Hematopoietic multipotent progenitor cell treated with erythropoietin and hydrocortisone succinate and interleukin-3 and kit ligand, for 17 days (in vitro differentiated cells): ENCODE measurements around the gene LPA.
"Not testable (repeated sequence)": the region's sequence is repeated elsewhere in the genome, so short reads cannot be mapped to it uniquely, and the experiment has no call there.

Experiments
- DNase-seq: peaks from one replicate; pipeline ENCODE4 v3.0.0-alpha.2; 2015; ENCODE audit warnings: low spot score

Gene LPA

GRCh38 chr6:160664198-160664597 lies at the start of gene LPA:
Gene LPA, minus strand, starts transcription at chr6:160664275. Its CDS starts 61 bp downstream, at chr6:160664214.
- not testable (repeated sequence) for DNase-seq

GRCh38 chr6:160708993-160709392 lies 44.9 kb upstream of the LPA start:
- not testable (repeated sequence) for DNase-seq

GRCh38 chr6:160704688-160705087 lies 40.6 kb upstream of the LPA start:
- not testable (repeated sequence) for DNase-seq

GRCh38 chr6:160701918-160702680 lies 38.0 kb upstream of the LPA start, which contains the start of gene PLG:
Gene PLG, plus strand, starts transcription at chr6:160702244. Its CDS starts 61 bp downstream, at chr6:160702305.
- DNase-seq = not testable (repeated sequence)

- no peak for DNase-seq
Measured at GRCh38 chr6:160697826-160698225, 33.8 kb upstream of the LPA start.

GRCh38 chr6:160696884-160697283 lies 32.8 kb upstream of the LPA start:
- not testable (repeated sequence) for DNase-seq

- not testable (repeated sequence) for DNase-seq
Measured at GRCh38 chr6:160695622-160696021, 31.5 kb upstream of the LPA start.

GRCh38 chr6:160695025-160695424 lies 30.9 kb upstream of the LPA start:
- DNase-seq = not testable (repeated sequence)

- DNase-seq = no peak
Measured at GRCh38 chr6:160692369-160692959, 28.4 kb upstream of the LPA start.

- no peak for DNase-seq
Measured at GRCh38 chr6:160691617-160692016, 27.5 kb upstream of the LPA start.

- no peak for DNase-seq
Measured at GRCh38 chr6:160690458-160690857, 26.4 kb upstream of the LPA start.

- no peak for DNase-seq
Measured at GRCh38 chr6:160685762-160686450, 21.8 kb upstream of the LPA start.

GRCh38 chr6:160685101-160685761 lies 21.2 kb upstream of the LPA start:
- DNase-seq = not testable (repeated sequence)

- DNase-seq = no peak
Measured at GRCh38 chr6:160679402-160679769, 15.3 kb upstream of the LPA start.

GRCh38 chr6:160678744-160679401 lies 14.8 kb upstream of the LPA start:
- DNase-seq = no peak

GRCh38 chr6:160678230-160678629 lies 14.2 kb upstream of the LPA start:
- DNase-seq = no peak

GRCh38 chr6:160676418-160676817 lies 12.3 kb upstream of the LPA start:
- not testable (repeated sequence) for DNase-seq

GRCh38 chr6:160668589-160668988 lies 4.5 kb upstream of the LPA start:
- no peak for DNase-seq

GRCh38 chr6:160667639-160668481 lies 3.8 kb upstream of the LPA start:
- no peak for DNase-seq

GRCh38 chr6:160662842-160663241 lies 1.2 kb downstream of the LPA start:
- no peak for DNase-seq

GRCh38 chr6:160662429-160662828 lies 1.6 kb downstream of the LPA start:
- no peak for DNase-seq
